HG02610 (cell line): Measurements from ENCODE around the gene GLB1L.
"Not testable (repeated sequence)": the region's sequence is repeated elsewhere in the genome, so short reads cannot be mapped to it uniquely, and the experiment has no call there.

Source experiments
- ATAC-seq: cut with Tn5 transposase; IDR thresholded peaks from one replicate; pipeline ENCODE4 v1.9.1; 2021; ENCODE audit warnings: mild to moderate bottlenecking, moderate library complexity; ENCODE audit not compliant: unreplicated experiment

The GLB1L gene

GRCh38 chr2:219281588-219281987, 36.3 kb upstream of the GLB1L start:
- ATAC-seq, result no peak

DNA sequence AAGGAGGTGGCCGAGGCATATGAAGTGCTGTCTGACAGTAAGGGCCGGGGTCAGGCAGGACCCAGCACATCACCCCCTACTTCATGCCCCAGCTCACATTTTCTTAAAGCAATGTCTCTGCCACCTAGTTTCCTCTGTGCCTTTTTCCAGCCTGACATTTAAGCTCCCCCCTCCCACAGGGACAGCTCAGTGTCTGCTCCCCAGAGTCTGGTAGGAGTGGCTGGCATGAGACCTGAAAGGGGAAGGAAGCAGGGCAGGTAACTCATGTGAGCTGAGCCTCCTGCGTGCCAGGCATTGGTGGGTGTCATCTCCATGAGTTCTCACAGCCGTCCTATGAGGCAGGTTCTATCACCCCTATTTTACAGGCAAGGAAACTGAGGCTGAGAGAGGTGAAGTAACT, 35.4 kb upstream of the GLB1L start:
- ATAC-seq, result no peak

DNA sequence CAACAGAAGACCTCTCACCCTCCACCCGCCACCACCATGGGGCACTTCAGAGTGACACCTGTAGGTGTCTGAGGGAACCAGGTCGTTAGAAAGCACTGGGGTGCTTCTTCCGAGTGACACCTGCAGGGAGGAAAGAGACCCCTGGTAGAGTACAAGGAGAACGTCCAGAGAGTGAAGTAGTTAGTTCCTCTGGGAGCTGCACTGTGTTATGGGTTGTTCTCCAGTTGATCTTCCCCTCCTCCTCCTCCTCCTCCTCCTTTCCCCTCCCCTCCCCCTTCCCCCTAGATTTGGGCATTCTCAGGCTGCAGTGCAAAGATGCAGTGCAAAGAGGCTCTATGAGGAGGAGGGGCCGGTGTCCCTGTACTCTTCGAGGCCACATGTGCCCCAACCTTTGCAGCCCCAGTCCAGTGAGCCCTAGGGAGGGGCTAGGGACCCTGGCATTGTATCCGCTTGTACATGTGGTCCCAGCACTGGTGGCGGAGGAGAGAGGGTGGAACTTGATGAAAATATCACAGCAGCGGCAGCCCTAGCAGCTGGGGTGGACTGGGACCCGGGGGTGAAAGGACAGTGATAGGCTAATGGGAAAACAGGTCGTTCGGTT, 34.8 kb upstream of the GLB1L start:
- no peak for ATAC-seq

DNA sequence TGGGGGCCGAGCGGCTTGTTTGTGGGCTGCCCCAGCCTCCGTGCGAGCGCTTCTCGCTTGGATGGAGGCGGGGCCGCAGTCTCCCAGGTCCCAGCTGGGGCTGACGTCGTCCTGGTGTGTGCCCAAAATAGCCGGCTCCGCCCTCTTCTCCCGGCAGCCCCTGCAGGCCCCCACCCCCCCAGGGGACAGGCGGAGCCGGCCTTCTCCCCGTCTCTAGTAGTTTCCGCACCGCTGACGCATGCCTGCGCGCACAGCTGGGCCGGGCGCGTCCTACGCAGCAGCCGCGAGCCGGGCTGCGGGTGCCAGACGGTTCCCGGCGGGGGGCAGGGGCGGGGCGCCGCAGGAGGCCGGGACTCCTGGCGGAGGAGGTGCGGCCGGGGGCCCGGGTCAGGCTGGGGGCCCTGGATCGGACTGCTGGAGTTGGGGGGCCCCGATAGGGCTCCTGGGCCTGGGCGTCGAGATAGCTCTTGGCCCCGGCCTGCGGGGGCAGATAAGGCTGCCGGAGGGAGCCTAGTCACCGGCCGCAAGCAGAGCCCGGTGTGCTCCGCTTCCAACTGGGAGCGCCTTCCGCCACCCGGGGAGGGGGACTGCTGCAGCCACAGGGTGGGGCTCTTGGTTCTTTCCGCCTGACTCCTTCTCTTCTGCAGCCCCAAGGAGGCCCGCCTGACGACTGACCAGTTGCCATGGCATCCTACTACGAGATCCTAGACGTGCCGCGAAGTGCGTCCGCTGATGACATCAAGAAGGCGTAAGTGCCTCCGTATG, 34.1 kb upstream of the GLB1L start, which contains the start of gene DNAJB2:
Gene DNAJB2, plus strand, starts transcription at position 216 of the 765 bp plus-strand sequence. Its CDS starts 468 bp downstream, at position 684.
- ATAC-seq, result peak; percentile 85

GRCh38 chr2:219278655-219279150, 33.5 kb upstream of the GLB1L start:
- peak; percentile 3 for ATAC-seq

DNA sequence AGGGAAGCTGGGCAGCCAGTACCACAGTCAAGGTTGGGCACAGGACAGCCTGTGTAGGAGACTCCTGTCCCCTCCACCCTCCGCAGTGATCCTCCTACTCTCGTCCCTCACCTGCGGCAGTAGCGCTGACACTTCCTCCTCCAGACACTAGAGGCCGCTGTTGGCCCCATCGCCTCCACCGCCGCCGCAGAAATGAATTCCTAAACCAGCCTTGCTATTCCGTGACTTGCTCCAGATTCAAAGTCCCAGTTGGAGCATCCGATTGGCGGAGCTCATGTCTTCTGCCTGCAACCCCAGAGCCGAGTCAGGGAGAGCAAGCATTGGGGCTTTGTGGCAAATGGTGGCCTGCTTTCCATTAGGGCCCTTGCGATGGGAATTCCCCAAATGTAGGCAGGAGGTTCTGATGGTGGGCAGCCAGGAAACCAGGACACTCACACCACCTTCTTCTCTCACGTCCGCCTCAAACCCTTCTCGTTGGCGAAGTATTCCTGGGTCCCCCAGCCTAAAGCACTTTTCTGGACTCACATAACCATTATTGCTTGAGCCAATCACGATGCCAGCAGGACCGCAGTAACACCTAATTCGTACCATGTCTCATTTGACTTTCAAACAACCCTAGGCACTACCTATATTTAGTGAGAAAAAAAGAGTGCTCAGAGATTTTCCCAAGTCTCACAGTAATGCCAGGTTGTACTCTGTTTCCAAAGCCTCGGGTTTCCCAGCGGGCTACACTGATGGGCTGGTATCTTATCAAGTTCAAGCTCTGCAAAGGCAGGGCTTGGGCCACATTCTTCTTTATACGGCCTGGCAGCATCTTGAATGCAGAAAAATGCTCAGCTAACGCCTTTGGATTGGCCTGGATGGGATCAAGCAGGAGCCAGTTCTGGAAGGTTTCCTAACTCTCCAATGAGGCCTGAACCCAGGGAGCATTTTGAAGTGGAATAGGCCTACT, 32.7 kb upstream of the GLB1L start:
- ATAC-seq, result peak; percentile 18

GRCh38 chr2:219274361-219274921, 29.2 kb upstream of the GLB1L start:
- ATAC-seq, result no peak

DNA sequence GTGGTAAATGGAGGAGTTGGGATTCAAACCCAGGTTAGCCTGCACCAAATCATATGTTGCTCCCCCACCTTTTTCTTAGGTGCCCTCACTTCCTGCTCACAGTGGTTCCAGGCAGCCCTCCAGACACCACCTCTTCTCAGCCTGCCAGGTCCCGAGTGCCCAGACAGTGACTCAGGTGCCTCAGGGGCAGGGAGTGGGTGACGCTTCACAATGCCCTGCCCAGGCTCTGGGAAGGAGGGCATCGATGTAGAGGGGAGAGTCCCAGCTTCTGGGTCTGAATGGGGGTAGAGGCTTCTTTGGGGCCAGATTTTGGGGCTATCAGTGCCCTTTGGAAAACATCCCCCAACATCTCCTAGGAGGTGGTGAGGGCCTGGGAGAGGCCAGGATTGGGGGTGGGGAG, 28.7 kb upstream of the GLB1L start:
- no peak for ATAC-seq

GRCh38 chr2:219272995-219273394, 27.8 kb upstream of the GLB1L start:
- ATAC-seq, result no peak

DNA sequence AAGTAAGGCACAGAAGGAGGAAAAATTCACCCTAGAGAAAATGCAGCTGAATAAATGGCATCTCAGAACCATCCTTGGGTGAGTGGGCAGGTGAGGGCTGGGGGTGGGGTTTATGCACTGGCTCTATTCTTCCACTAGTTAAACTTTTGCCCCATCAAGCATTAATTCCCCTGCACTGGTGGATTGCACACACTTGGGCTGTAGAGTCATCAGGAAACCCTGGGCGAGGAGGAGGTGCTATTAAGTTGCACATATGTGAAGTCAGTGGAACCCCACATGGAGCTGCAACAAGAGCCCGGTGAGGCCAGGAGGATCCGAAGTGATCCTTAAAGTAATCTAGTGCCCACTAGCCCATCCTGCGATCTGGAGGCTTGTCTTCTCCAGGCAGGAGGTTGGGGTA, 27.1 kb upstream of the GLB1L start:
- no peak for ATAC-seq

- ATAC-seq, result no peak
Measured at GRCh38 chr2:219271021-219271420, 25.8 kb upstream of the GLB1L start.

GRCh38 chr2:219270055-219270372, 24.8 kb upstream of the GLB1L start:
- ATAC-seq, result no peak

DNA sequence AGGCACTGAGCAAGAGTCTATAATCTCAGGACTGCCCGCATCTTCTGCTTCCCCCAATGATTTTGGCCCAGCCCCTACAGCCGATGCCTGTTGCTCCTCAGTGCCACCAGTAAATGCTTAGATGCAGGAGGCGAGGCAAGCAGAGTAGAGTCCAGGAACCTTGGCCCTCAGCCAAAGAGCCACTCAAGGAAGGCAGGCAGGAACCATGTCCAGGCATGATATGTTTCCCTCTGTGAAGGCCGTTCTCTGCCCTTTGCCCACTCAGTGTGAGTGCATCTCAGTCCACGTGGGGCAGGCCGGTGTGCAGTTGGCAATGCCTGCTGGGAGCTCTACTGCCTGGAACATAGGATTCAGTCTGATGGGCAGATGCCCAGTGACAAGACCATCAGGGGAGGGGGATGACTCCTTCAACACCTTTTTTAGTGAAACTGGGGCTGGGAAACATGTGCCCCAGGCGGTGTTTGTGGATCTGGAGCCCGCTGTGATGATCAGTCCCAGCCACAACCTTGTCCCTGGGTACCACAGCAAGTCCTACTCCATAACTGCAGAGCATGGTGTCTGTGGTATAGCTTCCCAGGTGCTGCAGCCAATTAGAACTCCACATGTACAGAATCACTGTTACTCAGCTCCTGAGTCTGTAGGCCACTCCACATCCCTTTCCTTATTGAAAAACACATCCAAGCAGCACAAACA, 24.3 kb upstream of the GLB1L start:
- ATAC-seq, result no peak

DNA sequence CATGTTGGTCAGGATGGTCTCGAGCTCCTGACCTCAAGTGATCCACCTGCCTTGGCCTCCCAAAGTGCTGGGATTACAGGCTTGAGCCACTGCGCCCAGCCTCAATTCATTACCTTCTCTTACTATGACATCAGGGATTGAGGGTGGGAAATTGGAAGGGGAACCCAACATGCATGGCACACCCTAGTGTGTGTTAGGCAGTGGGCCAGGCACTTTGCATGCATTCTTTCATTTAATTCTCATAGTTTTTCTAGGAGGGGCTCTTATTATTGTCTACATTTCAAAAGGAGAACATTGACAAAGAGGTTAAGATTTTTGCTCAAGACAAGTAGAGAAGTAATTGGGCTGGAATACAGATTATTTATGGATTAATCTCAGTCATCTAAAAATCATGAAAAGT, 23.1 kb upstream of the GLB1L start:
- ATAC-seq, result no peak

DNA sequence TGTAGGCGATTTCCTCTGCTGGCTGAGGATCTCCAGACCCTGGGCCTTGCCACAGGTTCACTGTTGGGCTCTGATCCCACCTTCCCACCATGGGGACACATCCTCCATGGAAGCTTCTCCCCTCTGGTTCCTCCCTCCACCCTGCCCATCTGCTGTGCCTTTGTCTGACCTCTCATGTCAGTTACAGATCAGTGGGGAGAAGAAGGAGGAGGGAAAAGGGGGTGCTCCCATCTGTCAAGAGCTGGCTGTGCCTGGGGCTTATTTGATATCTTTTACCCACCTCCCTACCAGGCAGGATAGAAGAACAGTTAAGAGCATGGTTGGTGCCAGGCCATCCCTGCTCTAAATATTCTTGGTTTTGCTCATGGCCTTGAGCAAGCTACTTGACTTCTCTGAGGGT, 21.6 kb upstream of the GLB1L start:
- no peak for ATAC-seq

DNA sequence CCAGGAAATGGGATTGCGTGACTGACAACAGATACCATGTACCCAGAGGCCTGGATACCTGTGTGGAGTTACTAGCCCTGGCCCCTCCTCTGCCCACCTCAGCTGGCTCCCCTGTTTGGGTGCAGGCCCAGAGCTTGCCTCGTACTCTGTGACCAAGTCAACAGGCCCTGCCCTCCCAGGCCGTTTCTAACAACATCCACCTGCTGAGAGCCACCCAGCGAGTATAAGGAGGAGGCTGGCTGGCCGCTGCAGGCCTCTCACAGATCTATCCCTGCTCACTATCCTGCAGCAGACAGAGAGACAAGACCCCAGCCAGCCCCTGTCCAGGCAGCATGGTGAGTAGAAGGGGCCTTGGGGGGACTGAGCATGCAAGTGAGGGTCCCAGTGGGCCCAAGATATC, 21.0 kb upstream of the GLB1L start:
- no peak for ATAC-seq

DNA sequence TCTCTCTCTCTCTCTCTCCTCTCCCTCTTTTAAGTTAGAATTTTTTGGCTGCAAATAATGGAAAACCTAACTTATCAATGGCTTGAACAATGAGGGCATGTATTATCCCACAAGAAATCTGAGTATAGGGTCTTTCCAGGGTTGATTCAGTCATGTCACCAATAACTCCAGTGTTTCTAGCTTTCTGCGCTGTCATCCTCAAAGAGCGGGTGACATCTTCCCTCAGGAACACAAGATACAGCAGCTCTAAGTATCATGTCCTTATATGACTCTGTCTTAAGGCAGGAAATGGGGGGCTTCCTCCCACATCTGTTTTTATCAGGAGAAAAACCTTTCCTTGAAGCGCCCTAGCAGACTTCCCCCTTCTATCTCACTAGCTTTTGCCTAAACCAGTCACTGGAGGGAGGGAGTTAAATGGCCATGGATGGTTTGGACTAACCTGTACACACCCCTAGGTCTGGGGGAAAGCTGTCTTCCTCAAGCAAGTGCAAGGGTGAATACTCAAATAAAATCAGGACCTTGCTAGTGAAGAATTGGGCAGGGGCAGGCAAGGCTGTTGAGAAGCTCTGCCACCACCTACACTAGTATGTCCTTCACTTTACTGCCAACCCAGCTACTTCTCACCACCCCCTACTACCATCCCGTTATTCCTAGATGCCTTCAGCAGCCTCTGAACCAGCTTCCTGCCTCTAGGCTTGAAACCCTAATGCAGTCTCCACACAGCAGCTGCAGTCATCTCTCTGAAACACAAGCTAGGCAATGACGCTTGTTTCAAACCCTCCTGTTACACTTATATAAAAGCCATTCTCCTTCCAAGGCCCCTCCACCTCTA, 16.0 kb upstream of the GLB1L start:
- no peak for ATAC-seq

DNA sequence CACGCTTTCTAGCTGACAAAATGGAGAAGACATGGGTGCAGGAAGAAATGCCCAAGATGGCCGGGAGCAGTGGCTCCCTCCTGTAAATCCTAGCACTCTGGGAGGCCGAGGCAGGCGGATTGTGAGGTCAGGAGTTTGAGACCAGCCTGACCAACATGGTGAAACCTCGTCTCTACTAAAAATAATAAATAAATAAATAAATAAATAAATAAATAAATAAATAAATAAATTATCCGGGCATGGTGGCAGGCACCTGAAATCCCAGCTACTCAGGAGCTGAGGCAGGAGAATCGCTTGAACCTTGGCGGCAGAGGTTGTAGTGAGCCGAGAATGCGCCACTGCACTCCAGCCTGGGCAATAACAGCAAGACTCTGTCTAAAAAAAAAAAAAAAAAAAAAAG, 13.7 kb upstream of the GLB1L start:
- ATAC-seq, result not testable (repeated sequence)

- ATAC-seq, result peak; percentile 37
Measured at GRCh38 chr2:219254590-219255201, 9.5 kb upstream of the GLB1L start.
